Right ventricle myocardium inferior (tissue), 1 donor: ENCODE measurements around the gene HIPK2. TPM values are rescaled to one million over a fixed set of nuclear protein-coding genes. Genes with fewer than 3 reads are reported as not detected.

Experiments
- ATAC-seq: fragments of 200-7000 bp; cut with Tn5 transposase; one replicate; pipeline ENCODE4 v1.9.1; 2020; ENCODE audit warnings: mild to moderate bottlenecking, moderate library complexity
- DNase-seq: peaks from one replicate; pipeline ENCODE4 v3.0.0; 2021; ENCODE audit errors: missing footprints
- intact Hi-C: fragments of 100-400 bp; cut with DNase I; formaldehyde crosslinking; loops from one replicate; pipeline ENCODE4 v1.11.0; 2022
- total RNA-seq: library from RNA; stranded (reverse); fragmentation: NEBNext Ultra II Directional; extraction: Animal tissue kit (Norgen Biotek cat#: 25700); gene quantifications from one replicate; pipeline ENCODE4 v1.2.1, GENCODE V29; 2021
- donor health status: DM: no; HTN: yes; CAD: no; lungs with severe emphysema.

The HIPK2 gene
- total RNA-seq, 1 donor from 2014 or later: 97.8 TPM

GRCh38 chr7:139762886-139763285 lies 14.9 kb downstream of the HIPK2 start:
- ATAC-seq (peak; percentile 66), DNase-seq (no peak)
- intact Hi-C loops: no loop called here

DNA sequence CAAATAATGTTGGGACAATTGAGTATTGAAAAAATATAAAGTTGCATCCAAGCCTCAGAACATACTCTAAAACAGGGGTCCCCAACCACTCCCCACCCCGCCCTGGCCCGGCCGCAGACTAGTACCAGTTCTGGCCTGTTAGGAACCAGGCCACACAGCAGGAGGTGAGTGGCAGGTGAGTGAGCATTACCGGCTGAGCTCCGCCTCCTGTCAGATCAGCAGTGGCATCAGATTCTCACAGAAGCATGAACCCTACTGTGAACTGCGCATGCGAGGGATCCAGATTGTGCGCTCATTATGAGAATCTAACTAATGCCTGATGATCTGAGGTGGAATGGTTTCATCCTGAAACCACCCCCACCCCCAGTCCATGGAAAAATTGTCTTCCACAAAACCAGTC lies 19.4 kb downstream of the HIPK2 start:
- intact Hi-C loops: no loop called here
- no peak for ATAC-seq
- DNase-seq: no peak

GRCh38 chr7:139757968-139758367 lies 19.8 kb downstream of the HIPK2 start:
- DNase-seq (no peak), ATAC-seq (no peak)
- intact Hi-C loops: no loop called here

- intact Hi-C loops: no loop called here
- DNase-seq (no peak), ATAC-seq (peak; percentile 45)
Observed at GRCh38 chr7:139753693-139754111, 24.1 kb downstream of the HIPK2 start.

- intact Hi-C loops: no loop called here
- DNase-seq (no peak), ATAC-seq (no peak)
Observed at GRCh38 chr7:139753081-139753692, 24.6 kb downstream of the HIPK2 start.

DNA sequence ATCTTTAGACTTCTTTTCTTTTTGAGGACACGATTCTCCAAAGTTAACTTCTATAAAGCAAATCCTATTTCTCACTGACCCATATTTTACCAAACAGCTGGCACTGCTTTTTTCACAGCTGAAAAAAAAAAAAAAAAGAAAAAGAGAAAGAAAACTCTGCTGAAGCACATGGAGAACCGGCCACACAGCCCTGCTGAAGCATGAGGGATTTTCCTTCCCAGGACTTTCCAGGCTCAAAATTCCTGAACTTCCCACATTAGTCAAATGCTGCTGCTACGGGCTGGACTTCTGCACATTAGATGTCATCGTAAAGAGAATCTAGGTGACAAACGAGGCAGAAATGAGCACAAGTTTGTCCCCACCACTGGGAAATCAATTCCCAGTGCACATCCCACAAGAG lies 25.2 kb downstream of the HIPK2 start:
- DNase-seq (no peak), ATAC-seq (no peak)
- intact Hi-C loops: no loop called here

DNA sequence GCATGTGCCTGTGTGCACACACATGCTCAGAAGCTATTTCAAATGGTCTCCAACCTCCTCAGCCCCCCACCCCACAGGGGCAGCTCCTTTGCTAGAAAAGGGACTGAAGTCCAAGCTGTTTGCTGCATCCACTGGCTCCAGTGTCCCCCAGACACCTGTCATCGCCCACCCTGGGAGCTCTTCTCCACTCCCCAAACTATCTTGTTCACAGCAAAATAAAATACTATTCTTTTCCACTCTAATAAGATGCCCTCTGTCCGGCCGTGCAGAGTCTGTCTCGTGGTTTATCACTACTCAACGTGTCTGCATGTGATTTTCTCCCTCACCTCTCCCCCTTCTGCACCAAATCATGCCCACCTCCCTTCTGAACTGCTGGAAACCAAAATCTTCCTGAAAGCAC lies 25.6 kb downstream of the HIPK2 start:
- ATAC-seq (no peak), DNase-seq (no peak)
- intact Hi-C loops: no loop called here

- no peak for DNase-seq
- intact Hi-C loops: no loop called here
- no peak for ATAC-seq
Observed at GRCh38 chr7:139750459-139751095, 27.2 kb downstream of the HIPK2 start.

DNA sequence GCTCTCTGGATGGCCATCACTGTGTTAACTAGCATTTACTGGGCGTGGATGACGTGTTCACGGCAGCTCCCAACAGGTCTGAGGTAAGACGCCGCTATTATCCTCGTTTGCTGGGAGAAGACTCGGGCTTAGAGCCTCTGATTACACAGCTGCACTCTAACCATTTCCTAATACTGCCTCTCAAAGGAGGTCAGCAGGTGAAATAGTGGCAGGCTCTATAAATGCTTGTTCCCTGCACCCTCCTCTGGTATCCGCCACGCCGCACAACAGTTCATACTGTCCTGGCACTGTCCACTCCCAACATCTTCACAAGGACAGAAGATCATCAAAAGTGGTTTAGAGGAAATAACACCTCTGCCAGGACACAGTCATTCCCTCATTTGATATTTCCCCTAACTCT lies 28.3 kb downstream of the HIPK2 start:
- intact Hi-C loops: no loop called here
- DNase-seq (no peak), ATAC-seq (peak; percentile 24)

- no peak for ATAC-seq
- no peak for DNase-seq
- intact Hi-C loops: no loop called here
Observed at GRCh38 chr7:139748941-139749340, 28.9 kb downstream of the HIPK2 start.

GRCh38 chr7:139748373-139748765 lies 29.4 kb downstream of the HIPK2 start:
- DNase-seq (no peak), ATAC-seq (no peak)
- intact Hi-C loops: no loop called here

DNA sequence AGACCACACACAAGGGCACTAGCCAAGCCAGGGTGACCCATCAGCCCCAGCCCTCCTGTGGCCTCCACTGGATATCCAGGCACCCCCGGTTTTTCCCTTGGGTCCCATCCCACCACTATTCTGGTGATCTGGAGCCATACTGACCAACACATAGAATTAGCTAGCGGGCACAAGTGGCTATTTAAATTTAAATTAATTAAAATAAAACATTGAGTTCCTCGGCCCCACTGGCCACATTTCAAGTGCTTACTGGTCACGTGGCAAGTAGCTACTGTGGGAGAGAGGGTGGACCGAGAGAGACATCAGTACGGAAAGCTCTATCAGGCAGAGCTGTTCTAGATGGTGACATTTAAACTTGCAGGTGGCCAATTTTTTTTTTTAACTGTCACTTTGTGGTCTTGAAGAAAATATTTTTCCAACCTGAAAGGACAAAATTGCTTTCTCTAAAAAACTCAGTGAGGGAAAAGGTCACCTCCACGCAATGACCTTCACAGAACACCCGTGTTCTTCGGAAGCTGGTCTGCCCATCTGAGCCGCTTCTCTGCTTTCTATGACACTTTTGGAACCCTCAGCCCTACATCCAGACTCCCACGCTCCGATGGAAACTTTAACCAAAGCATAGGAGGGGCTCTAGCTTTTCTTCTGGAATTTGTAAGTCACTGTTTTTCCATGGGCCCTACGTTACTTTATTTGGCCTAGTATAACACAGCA lies 30.0 kb downstream of the HIPK2 start:
- ATAC-seq: no peak
- intact Hi-C loops: no loop called here
- no peak for DNase-seq

DNA sequence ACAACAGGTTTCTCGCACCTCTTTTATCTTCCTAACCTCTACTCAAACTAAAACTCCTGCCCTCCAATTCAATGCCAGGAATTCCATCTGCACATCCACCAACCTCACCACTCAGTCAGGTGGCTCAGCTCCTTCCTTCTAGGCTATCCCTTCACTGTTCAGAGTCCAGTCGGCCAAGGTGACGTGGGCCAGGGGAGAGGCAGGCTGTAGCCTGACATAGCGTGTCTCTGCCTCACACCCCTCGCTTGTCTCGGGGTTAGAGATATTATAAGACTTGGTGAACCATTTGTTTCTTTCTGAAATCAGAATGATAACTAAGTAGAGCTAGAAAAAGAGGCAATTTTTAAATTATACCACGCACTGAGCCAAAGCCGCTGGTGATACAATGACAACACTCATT lies 31.1 kb downstream of the HIPK2 start:
- DNase-seq (no peak), ATAC-seq (peak; percentile 24)

DNA sequence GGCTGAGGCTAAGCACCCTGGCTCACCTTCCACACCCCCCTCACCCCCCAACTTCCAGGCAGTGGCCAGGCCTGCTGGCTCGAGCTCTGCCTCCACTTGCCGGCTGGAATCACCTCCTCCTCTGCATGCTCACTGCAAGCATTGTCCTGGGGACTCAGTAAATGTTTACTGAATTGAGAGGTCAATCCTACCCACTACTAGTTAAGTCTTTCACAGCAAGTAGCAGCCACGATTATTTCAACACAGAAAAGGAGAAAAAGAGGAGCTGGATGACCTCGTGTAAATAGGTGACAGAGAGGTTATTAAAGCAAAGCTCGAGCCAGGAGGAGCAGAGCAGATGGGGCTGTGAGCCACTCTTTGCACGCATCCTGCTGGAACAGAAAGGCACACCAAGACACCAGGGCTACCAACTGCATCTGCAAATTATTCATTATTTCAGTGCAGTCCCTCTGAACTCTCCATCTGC lies 32.1 kb downstream of the HIPK2 start:
- no peak for DNase-seq
- ATAC-seq: peak; percentile 50
- intact Hi-C loops: no loop called here

More for the DNA sequence above, 31.1 kb downstream of the HIPK2 start:
- intact Hi-C loops: no loop called here

DNA sequence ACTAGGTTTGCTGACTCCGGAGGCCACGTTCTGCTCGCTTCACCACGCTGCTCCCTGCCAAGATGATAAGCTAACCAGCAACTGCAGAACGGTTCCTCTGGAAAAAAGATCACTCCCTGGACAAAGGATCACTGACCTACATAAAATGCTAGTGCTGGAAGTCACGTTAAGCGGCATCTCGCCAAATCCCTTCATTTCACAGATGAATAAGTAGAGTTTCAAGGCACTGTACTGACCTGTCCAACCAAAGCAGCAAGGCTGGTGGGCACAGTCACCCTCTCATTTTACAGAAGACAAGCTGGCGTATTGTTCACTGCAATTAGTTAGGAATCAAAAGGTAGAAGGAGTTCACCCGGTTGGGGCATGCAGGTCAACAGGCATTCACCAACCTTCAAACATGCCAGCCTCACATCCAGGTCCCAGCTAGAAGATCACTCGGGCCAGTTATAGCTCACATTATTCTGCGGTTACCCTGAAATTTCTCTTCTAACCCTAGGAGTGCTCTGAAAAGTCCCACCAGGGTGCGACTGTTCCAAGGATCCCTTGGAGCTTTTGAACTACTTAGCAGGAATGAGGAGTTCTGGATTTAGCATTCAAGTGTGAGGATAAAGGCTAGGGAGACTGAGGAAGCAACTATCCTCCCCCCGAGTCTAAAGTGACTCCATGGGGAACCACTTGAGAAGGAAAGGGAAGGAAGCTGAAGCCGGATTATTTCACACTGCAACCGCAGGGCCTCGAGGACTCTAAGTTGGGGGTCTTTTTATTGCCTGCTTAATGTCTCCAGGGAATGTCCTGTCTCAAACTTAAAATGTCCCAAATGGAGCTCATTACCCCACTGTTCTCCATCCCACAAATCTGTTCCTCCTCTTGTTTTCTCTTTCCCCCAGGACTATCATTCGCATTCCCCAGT lies 32.8 kb downstream of the HIPK2 start:
- ATAC-seq (no peak), DNase-seq (no peak)

GRCh38 chr7:139743967-139744767 lies 33.6 kb downstream of the HIPK2 start:
- intact Hi-C loops: no loop called here
- ATAC-seq (no peak), DNase-seq (no peak)

More for the DNA sequence above, 32.8 kb downstream of the HIPK2 start:
- intact Hi-C loops: no loop called here

GRCh38 chr7:139743267-139743966 lies 34.4 kb downstream of the HIPK2 start:
- ATAC-seq: no peak
- intact Hi-C loops: no loop called here
- DNase-seq: no peak
